GM23338 (cell line): Measurements from ENCODE around the gene HEXD. TPM values are rescaled to one million over a fixed set of nuclear protein-coding genes. Genes with fewer than 3 reads are reported as not detected.

ENCODE experiments used
- ATAC-seq: fragments of 200-7000 bp; cut with Tn5 transposase; 3 replicates; pipeline ENCODE4 v1.9.1; 2020
- DNase-seq: peaks from one replicate; pipeline ENCODE4 v3.0.0-alpha.2; 2015; ENCODE audit warnings: low spot score
- H2AFZ ChIP-seq: fragments of 200-600 bp; sonication (generic); 2 replicates; pipeline ENCODE4 v1.8.0; 2016; ENCODE audit warnings: antibody characterized with exemption, mild to moderate bottlenecking, moderate library complexity
- H3F3A ChIP-seq: fragments of 200-600 bp; sonication (generic); replicated peaks from 2 replicates; pipeline ENCODE4 v1.8.0; 2017; ENCODE audit warnings: antibody characterized with exemption, mixed run types, low read depth
- H3K27ac ChIP-seq: fragments of 200-600 bp; sonication (generic); 2 replicates; pipeline ENCODE4 v1.6.1; 2016; ENCODE audit warnings: low read depth
- H3K27me3 ChIP-seq: fragments of 200-600 bp; sonication (generic); 2 replicates; pipeline ENCODE4 v1.8.0; 2016; ENCODE audit warnings: mild to moderate bottlenecking, mixed run types, moderate library complexity; ENCODE audit not compliant: insufficient read depth
- H3K36me3 ChIP-seq: fragments of 200-600 bp; sonication (generic); 2 replicates; pipeline ENCODE4 v1.8.0; 2016; ENCODE audit warnings: mild to moderate bottlenecking; ENCODE audit not compliant: insufficient read depth
- H3K4me1 ChIP-seq: fragments of 200-600 bp; sonication (generic); 2 replicates; pipeline ENCODE4 v1.8.0; 2016; ENCODE audit warnings: mild to moderate bottlenecking, moderate library complexity; ENCODE audit not compliant: insufficient read depth
- H3K4me2 ChIP-seq: fragments of 200-600 bp; sonication (generic); 2 replicates; pipeline ENCODE4 v1.7.1; 2017; ENCODE audit warnings: mixed run types
- H3K4me3 ChIP-seq: fragments of 200-600 bp; sonication (generic); 2 replicates; pipeline ENCODE4 v1.6.1; 2016; ENCODE audit warnings: mixed run types
- H3K79me2 ChIP-seq: fragments of 200-600 bp; sonication (generic); replicated peaks from 2 replicates; pipeline ENCODE4 v1.8.0; 2017; ENCODE audit warnings: mild to moderate bottlenecking; ENCODE audit not compliant: insufficient read depth
- H3K9me2 ChIP-seq: fragments of 200-600 bp; sonication (generic); 2 replicates; pipeline ENCODE4 v1.8.0; 2017; ENCODE audit not compliant: insufficient read depth
- H4K20me1 ChIP-seq: fragments of 200-600 bp; sonication (generic); replicated peaks from 2 replicates; pipeline ENCODE4 v1.8.0; 2017; ENCODE audit warnings: mild to moderate bottlenecking; ENCODE audit not compliant: insufficient read depth
- H3K27ac Mint-ChIP-seq: 2 replicates; pipeline ENCODE4 v1.8.0; 2020; ENCODE audit warnings: inconsistent platforms, mild to moderate bottlenecking, moderate library complexity, mixed read lengths
- H3K27me3 Mint-ChIP-seq: 3 replicates; pipeline ENCODE4 v1.8.0; 2022; ENCODE audit warnings: low read depth, mild to moderate bottlenecking, moderate library complexity, mixed read lengths, inconsistent platforms; ENCODE audit not compliant: insufficient read depth, poor library complexity
- H3K36me3 Mint-ChIP-seq: 3 replicates; pipeline ENCODE4 v1.8.0; 2021; ENCODE audit warnings: low read depth, mild to moderate bottlenecking, inconsistent platforms, moderate library complexity, mixed read lengths
- H3K4me1 Mint-ChIP-seq: 3 replicates; pipeline ENCODE4 v1.8.0; 2020; ENCODE audit warnings: mild to moderate bottlenecking, inconsistent platforms, mixed read lengths
- H3K4me3 Mint-ChIP-seq: 3 replicates; pipeline ENCODE4 v1.8.0; 2021; ENCODE audit warnings: moderate library complexity, mild to moderate bottlenecking, inconsistent platforms, mixed read lengths
- H3K9me3 Mint-ChIP-seq: 3 replicates; pipeline ENCODE4 v1.8.0; 2020; ENCODE audit warnings: moderate library complexity, mild to moderate bottlenecking, inconsistent platforms, mixed read lengths
- CREB1 ChIP-seq: fragments of 250-450 bp; sonication (Bioruptor Pico); IDR thresholded peaks from 2 replicates; pipeline ENCODE4 v1.5.0; 2020; ENCODE audit warnings: low read depth, mild to moderate bottlenecking, moderate library complexity
- EZH2 ChIP-seq: fragments of 200-600 bp; sonication (generic); IDR thresholded peaks from one replicate; pipeline ENCODE4 v1.8.0; 2017; ENCODE audit warnings: antibody characterized with exemption, mild to moderate bottlenecking, low read depth; ENCODE audit not compliant: unreplicated experiment
- NANOG ChIP-seq: IDR thresholded peaks from 2 replicates; pipeline ENCODE4 v1.6.1; 2016; ENCODE audit warnings: antibody characterized with exemption, borderline replicate concordance
- POLR2AphosphoS5 ChIP-seq: IDR thresholded peaks from 2 replicates; pipeline ENCODE4 v1.6.1; 2016; ENCODE audit warnings: antibody characterized with exemption, low read depth
- STAT1 ChIP-seq: IDR thresholded peaks from one replicate; pipeline ENCODE4 v1.6.1; 2016; ENCODE audit warnings: antibody characterized with exemption; ENCODE audit not compliant: unreplicated experiment
- ZNF114 ChIP-seq: fragments of 250-450 bp; sonication (Bioruptor Pico); IDR thresholded peaks from 2 replicates; pipeline ENCODE4 v1.5.0; 2020; ENCODE audit warnings: mild to moderate bottlenecking, moderate library complexity
- ZNF331 ChIP-seq: fragments of 250-450 bp; sonication (Bioruptor Pico); IDR thresholded peaks from 2 replicates; pipeline ENCODE4 v1.5.0; 2020; ENCODE audit warnings: low read depth, mild to moderate bottlenecking, moderate library complexity
- polyA plus RNA-seq: library from polyadenylated mRNA; unstranded; fragments of >200 nt; fragmentation: Nextera tagmentation; extraction: Ambion mirVana; gene quantifications from 2 replicates; pipeline ENCODE4 v1.2.1, GENCODE V29; 2016
- total RNA-seq: library from RNA; depleted of rRNA; stranded (reverse); fragments of >200 nt; shearing (Covaris generic); gene quantifications from 2 replicates; pipeline ENCODE4 v1.2.3, GENCODE V29; 2014
- TF ChIP-seq, protein P1 (sequence below): fragments of 250-450 bp; sonication (Bioruptor Pico); IDR thresholded peaks from 2 replicates; pipeline ENCODE4 v1.5.0; 2020; ENCODE audit warnings: mild to moderate bottlenecking, moderate library complexity

Gene HEXD
- total and polyA plus RNA-seq, 2 experiments from 2014 or later: 11.9 to 31.1 TPM

DNA sequence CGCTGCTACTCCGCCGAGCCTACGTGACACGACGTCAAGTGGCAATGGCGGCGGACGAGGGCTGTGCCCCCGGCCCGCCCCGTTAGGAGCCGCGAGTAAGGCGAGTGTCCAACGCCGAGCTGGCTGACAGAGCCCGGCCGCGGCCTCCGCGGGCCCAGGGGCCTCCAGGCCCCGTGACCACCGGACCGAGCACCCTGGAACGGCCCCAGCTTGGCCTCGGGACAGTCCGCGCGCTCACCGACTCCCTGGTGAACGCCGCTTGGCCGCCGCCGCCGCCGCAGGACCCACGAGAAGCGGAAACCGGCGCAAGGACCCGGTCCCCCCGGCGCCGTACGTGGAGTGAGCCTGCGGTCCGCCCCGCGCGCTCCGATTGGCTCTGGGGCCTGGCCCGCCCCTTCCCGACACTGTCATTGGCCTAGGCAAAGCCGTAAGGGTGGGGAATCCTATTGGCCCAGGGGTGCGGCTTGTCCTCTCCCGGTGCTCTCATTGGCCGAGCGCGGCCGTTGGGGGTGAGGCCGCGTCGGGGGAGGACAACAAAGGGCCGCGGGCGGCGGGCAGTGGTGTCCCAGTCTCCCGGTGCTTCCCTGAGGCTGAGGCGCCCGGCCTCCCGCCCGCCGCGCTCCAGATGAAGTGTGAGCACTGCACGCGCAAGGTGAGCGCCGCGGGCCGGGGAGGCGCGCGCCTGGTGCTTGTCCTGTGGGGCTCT lies 40.2 kb downstream of the HEXD start, which contains the start of gene NARF (continued):
- TF ChIP-seq, protein P1, sequence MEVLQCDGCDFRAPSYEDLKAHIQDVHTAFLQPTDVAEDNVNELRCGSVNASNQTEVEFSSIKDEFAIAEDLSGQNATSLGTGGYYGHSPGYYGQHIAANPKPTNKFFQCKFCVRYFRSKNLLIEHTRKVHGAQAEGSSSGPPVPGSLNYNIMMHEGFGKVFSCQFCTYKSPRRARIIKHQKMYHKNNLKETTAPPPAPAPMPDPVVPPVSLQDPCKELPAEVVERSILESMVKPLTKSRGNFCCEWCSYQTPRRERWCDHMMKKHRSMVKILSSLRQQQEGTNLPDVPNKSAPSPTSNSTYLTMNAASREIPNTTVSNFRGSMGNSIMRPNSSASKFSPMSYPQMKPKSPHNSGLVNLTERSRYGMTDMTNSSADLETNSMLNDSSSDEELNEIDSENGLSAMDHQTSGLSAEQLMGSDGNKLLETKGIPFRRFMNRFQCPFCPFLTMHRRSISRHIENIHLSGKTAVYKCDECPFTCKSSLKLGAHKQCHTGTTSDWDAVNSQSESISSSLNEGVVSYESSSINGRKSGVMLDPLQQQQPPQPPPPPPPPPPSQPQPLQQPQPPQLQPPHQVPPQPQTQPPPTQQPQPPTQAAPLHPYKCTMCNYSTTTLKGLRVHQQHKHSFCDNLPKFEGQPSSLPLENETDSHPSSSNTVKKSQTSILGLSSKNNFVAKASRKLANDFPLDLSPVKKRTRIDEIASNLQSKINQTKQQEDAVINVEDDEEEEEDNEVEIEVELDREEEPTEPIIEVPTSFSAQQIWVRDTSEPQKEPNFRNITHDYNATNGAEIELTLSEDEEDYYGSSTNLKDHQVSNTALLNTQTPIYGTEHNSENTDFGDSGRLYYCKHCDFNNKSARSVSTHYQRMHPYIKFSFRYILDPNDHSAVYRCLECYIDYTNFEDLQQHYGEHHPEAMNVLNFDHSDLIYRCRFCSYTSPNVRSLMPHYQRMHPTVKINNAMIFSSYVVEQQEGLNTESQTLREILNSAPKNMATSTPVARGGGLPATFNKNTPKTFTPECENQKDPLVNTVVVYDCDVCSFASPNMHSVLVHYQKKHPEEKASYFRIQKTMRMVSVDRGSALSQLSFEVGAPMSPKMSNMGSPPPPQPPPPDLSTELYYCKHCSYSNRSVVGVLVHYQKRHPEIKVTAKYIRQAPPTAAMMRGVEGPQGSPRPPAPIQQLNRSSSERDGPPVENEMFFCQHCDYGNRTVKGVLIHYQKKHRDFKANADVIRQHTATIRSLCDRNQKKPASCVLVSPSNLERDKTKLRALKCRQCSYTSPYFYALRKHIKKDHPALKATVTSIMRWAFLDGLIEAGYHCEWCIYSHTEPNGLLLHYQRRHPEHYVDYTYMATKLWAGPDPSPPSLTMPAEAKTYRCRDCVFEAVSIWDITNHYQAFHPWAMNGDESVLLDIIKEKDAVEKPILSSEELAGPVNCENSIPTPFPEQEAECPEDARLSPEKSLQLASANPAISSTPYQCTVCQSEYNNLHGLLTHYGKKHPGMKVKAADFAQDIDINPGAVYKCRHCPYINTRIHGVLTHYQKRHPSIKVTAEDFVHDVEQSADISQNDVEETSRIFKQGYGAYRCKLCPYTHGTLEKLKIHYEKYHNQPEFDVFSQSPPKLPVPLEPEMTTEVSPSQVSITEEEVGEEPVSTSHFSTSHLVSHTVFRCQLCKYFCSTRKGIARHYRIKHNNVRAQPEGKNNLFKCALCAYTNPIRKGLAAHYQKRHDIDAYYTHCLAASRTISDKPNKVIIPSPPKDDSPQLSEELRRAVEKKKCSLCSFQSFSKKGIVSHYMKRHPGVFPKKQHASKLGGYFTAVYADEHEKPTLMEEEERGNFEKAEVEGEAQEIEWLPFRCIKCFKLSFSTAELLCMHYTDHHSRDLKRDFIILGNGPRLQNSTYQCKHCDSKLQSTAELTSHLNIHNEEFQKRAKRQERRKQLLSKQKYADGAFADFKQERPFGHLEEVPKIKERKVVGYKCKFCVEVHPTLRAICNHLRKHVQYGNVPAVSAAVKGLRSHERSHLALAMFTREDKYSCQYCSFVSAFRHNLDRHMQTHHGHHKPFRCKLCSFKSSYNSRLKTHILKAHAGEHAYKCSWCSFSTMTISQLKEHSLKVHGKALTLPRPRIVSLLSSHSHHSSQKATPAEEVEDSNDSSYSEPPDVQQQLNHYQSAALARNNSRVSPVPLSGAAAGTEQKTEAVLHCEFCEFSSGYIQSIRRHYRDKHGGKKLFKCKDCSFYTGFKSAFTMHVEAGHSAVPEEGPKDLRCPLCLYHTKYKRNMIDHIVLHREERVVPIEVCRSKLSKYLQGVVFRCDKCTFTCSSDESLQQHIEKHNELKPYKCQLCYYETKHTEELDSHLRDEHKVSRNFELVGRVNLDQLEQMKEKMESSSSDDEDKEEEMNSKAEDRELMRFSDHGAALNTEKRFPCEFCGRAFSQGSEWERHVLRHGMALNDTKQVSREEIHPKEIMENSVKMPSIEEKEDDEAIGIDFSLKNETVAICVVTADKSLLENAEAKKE (CRISPR knock-in tag): no peak
- TF ChIP-seq EZH2 (no peak), STAT1 (no peak), ZNF331 (CRISPR knock-in tag) (no peak)

DNA sequence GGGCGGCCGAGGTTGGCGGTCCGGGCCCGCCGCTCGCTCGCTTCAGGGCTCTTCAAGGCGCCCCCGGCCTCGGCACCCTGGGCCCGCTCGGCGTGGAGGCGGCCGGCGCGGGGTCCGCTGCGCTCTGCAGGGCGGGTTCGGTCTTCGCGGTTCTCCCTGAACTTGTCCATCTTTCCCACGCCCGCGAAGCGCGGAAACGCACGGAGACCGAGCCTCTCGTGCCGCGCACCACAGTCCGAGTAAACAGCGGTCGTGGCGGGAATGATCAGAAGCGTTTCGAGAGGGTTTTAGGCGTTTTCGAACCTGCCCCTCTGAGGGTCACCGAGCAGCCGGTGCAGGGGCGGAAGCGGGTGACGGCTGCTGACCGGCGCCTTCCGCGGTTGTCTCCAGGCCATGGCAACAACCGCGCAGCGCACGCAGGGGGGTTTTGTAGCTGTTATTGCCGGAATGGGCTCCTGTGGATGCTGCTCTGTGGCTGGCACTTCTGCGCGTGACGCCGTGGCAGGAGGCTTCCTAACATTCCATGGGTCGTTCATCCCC lies 40.8 kb downstream of the HEXD start:
- no peaks in the 10 kb centered on the region; the same call in 1 of the 2 replicates for H3K9me2 ChIP-seq
- peaks cover 6% of the 10 kb centered on the region for H3K4me1 ChIP-seq
- peak overlapping the region; percentile 96 for H3K4me3 Mint-ChIP-seq
- H3K27ac ChIP-seq: no peak overlapping the region
- peak; percentile 52 for DNase-seq
- H3K4me3 ChIP-seq: peak overlapping the region; percentile 93
- peaks cover 6% of the 10 kb centered on the region for H4K20me1 ChIP-seq
- H3K4me1 Mint-ChIP-seq: peaks cover 11% of the 10 kb centered on the region
- H3K9me3 Mint-ChIP-seq: peaks cover 12% of the 10 kb centered on the region
- H3K27me3 Mint-ChIP-seq: peaks cover 9% of the 10 kb centered on the region
- peaks cover 10% of the 10 kb centered on the region for H3K79me2 ChIP-seq
- H3F3A ChIP-seq: peaks cover 18% of the 10 kb centered on the region; the same call in 1 of the 2 replicates
- peaks cover under 1% of the 10 kb centered on the region; the same call in 1 of the 2 replicates for H3K36me3 ChIP-seq
- peak; percentile 19 for ATAC-seq
- no peaks in the 10 kb centered on the region for H3K27me3 ChIP-seq
- H2AFZ ChIP-seq: peak overlapping the region; percentile 89
- peaks cover 39% of the 10 kb centered on the region for H3K36me3 Mint-ChIP-seq
- peak overlapping the region; percentile 84 for H3K4me2 ChIP-seq
- peak overlapping the region; percentile 86; the same call in 1 of the 2 replicates for H3K27ac Mint-ChIP-seq
- TF ChIP-seq POLR2AphosphoS5 (no peak), CREB1 (no peak), NANOG (no peak), STAT1 (no peak), EZH2 (no peak), ZNF331 (CRISPR knock-in tag) (no peak), ZNF114 (CRISPR knock-in tag) (no peak)
- TF ChIP-seq, protein P1 (CRISPR knock-in tag): no peak
